GM23338 (cell line): ENCODE results near the gene SYNE1.

Experiments used
- CREB1 ChIP-seq: fragments of 250-450 bp; sonication (Bioruptor Pico); IDR thresholded peaks from 2 replicates; pipeline ENCODE4 v1.5.0; 2020; ENCODE audit warnings: low read depth, mild to moderate bottlenecking, moderate library complexity
- EZH2 ChIP-seq: fragments of 200-600 bp; sonication (generic); IDR thresholded peaks from one replicate; pipeline ENCODE4 v1.8.0; 2017; ENCODE audit warnings: antibody characterized with exemption, mild to moderate bottlenecking, low read depth; ENCODE audit not compliant: unreplicated experiment
- EZH2phosphoT487 ChIP-seq: fragments of 200-600 bp; sonication (generic); IDR thresholded peaks from one replicate; pipeline ENCODE4 v1.8.1; 2018; ENCODE audit warnings: antibody characterized with exemption; ENCODE audit not compliant: unreplicated experiment
- JUNB ChIP-seq: IDR thresholded peaks from one replicate; pipeline ENCODE4 v1.6.1; 2016; ENCODE audit warnings: antibody characterized with exemption; ENCODE audit not compliant: unreplicated experiment
- POLR2AphosphoS5 ChIP-seq: IDR thresholded peaks from 2 replicates; pipeline ENCODE4 v1.6.1; 2016; ENCODE audit warnings: antibody characterized with exemption, low read depth
- STAT1 ChIP-seq: IDR thresholded peaks from one replicate; pipeline ENCODE4 v1.6.1; 2016; ENCODE audit warnings: antibody characterized with exemption; ENCODE audit not compliant: unreplicated experiment
- ZNF331 ChIP-seq: fragments of 250-450 bp; sonication (Bioruptor Pico); IDR thresholded peaks from 2 replicates; pipeline ENCODE4 v1.5.0; 2020; ENCODE audit warnings: low read depth, mild to moderate bottlenecking, moderate library complexity
- TF ChIP-seq, protein P1 (sequence below), 2 experiments: fragments of 200-600 bp in 1 of 2; sonication (generic) in 1 of 2; conservative IDR thresholded peaks; 2 replicates each; pipeline versions ENCODE4 v1.5.1 to v1.6.1; 2016 to 2017; ENCODE audit warnings: antibody characterized with exemption in 2 of 2, low read depth in 2 of 2, mild to moderate bottlenecking in 2 of 2, moderate library complexity in 1 of 2
- TF ChIP-seq, protein P2 (sequence below): IDR thresholded peaks from one replicate; pipeline ENCODE4 v1.6.1; 2018; ENCODE audit warnings: antibody characterized with exemption; ENCODE audit not compliant: unreplicated experiment
- TF ChIP-seq, protein P3 (sequence below): IDR thresholded peaks from 2 replicates; pipeline ENCODE4 v1.6.1; 2016; ENCODE audit warnings: antibody characterized with exemption
- TF ChIP-seq, protein P4 (sequence below): fragments of 250-450 bp; sonication (Bioruptor Pico); IDR thresholded peaks from 2 replicates; pipeline ENCODE4 v1.5.0; 2020; ENCODE audit warnings: mild to moderate bottlenecking, moderate library complexity

DNA sequence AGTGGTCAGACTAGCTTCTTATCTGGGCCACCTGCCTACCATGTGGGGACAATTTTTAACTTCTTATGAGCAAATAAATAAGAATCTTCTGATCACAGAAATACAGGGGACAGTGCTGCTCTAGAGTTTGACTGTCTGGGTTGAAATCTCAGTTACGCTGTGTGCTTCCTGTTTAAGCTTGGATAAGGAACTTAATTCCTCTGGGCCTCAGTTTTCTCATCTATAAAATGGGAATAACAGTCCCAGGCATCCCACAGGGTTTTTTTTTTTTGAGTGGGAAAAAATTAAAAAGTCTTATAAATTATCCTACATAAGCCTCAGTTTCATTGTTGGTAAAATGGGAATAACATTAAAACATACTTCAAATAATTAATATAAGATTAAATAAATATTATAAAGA is 488.8 kb downstream of the SYNE1 start:
- TF ChIP-seq, protein P1, sequence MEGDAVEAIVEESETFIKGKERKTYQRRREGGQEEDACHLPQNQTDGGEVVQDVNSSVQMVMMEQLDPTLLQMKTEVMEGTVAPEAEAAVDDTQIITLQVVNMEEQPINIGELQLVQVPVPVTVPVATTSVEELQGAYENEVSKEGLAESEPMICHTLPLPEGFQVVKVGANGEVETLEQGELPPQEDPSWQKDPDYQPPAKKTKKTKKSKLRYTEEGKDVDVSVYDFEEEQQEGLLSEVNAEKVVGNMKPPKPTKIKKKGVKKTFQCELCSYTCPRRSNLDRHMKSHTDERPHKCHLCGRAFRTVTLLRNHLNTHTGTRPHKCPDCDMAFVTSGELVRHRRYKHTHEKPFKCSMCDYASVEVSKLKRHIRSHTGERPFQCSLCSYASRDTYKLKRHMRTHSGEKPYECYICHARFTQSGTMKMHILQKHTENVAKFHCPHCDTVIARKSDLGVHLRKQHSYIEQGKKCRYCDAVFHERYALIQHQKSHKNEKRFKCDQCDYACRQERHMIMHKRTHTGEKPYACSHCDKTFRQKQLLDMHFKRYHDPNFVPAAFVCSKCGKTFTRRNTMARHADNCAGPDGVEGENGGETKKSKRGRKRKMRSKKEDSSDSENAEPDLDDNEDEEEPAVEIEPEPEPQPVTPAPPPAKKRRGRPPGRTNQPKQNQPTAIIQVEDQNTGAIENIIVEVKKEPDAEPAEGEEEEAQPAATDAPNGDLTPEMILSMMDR (conservative IDR thresholded peaks at IDR 0.05; ENCODE audit: low read depth in 2 of 2): no peak
- TF ChIP-seq, protein P2, sequence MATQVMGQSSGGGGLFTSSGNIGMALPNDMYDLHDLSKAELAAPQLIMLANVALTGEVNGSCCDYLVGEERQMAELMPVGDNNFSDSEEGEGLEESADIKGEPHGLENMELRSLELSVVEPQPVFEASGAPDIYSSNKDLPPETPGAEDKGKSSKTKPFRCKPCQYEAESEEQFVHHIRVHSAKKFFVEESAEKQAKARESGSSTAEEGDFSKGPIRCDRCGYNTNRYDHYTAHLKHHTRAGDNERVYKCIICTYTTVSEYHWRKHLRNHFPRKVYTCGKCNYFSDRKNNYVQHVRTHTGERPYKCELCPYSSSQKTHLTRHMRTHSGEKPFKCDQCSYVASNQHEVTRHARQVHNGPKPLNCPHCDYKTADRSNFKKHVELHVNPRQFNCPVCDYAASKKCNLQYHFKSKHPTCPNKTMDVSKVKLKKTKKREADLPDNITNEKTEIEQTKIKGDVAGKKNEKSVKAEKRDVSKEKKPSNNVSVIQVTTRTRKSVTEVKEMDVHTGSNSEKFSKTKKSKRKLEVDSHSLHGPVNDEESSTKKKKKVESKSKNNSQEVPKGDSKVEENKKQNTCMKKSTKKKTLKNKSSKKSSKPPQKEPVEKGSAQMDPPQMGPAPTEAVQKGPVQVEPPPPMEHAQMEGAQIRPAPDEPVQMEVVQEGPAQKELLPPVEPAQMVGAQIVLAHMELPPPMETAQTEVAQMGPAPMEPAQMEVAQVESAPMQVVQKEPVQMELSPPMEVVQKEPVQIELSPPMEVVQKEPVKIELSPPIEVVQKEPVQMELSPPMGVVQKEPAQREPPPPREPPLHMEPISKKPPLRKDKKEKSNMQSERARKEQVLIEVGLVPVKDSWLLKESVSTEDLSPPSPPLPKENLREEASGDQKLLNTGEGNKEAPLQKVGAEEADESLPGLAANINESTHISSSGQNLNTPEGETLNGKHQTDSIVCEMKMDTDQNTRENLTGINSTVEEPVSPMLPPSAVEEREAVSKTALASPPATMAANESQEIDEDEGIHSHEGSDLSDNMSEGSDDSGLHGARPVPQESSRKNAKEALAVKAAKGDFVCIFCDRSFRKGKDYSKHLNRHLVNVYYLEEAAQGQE: no peak
- TF ChIP-seq POLR2AphosphoS5 (no peak), CREB1 (CRISPR knock-in tag) (no peak), EZH2 (no peak), EZH2phosphoT487 (no peak), JUNB (no peak), STAT1 (no peak), ZNF331 (CRISPR knock-in tag) (no peak)
- TF ChIP-seq, protein P3, sequence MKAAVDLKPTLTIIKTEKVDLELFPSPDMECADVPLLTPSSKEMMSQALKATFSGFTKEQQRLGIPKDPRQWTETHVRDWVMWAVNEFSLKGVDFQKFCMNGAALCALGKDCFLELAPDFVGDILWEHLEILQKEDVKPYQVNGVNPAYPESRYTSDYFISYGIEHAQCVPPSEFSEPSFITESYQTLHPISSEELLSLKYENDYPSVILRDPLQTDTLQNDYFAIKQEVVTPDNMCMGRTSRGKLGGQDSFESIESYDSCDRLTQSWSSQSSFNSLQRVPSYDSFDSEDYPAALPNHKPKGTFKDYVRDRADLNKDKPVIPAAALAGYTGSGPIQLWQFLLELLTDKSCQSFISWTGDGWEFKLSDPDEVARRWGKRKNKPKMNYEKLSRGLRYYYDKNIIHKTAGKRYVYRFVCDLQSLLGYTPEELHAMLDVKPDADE: no peak
- TF ChIP-seq, protein P4, sequence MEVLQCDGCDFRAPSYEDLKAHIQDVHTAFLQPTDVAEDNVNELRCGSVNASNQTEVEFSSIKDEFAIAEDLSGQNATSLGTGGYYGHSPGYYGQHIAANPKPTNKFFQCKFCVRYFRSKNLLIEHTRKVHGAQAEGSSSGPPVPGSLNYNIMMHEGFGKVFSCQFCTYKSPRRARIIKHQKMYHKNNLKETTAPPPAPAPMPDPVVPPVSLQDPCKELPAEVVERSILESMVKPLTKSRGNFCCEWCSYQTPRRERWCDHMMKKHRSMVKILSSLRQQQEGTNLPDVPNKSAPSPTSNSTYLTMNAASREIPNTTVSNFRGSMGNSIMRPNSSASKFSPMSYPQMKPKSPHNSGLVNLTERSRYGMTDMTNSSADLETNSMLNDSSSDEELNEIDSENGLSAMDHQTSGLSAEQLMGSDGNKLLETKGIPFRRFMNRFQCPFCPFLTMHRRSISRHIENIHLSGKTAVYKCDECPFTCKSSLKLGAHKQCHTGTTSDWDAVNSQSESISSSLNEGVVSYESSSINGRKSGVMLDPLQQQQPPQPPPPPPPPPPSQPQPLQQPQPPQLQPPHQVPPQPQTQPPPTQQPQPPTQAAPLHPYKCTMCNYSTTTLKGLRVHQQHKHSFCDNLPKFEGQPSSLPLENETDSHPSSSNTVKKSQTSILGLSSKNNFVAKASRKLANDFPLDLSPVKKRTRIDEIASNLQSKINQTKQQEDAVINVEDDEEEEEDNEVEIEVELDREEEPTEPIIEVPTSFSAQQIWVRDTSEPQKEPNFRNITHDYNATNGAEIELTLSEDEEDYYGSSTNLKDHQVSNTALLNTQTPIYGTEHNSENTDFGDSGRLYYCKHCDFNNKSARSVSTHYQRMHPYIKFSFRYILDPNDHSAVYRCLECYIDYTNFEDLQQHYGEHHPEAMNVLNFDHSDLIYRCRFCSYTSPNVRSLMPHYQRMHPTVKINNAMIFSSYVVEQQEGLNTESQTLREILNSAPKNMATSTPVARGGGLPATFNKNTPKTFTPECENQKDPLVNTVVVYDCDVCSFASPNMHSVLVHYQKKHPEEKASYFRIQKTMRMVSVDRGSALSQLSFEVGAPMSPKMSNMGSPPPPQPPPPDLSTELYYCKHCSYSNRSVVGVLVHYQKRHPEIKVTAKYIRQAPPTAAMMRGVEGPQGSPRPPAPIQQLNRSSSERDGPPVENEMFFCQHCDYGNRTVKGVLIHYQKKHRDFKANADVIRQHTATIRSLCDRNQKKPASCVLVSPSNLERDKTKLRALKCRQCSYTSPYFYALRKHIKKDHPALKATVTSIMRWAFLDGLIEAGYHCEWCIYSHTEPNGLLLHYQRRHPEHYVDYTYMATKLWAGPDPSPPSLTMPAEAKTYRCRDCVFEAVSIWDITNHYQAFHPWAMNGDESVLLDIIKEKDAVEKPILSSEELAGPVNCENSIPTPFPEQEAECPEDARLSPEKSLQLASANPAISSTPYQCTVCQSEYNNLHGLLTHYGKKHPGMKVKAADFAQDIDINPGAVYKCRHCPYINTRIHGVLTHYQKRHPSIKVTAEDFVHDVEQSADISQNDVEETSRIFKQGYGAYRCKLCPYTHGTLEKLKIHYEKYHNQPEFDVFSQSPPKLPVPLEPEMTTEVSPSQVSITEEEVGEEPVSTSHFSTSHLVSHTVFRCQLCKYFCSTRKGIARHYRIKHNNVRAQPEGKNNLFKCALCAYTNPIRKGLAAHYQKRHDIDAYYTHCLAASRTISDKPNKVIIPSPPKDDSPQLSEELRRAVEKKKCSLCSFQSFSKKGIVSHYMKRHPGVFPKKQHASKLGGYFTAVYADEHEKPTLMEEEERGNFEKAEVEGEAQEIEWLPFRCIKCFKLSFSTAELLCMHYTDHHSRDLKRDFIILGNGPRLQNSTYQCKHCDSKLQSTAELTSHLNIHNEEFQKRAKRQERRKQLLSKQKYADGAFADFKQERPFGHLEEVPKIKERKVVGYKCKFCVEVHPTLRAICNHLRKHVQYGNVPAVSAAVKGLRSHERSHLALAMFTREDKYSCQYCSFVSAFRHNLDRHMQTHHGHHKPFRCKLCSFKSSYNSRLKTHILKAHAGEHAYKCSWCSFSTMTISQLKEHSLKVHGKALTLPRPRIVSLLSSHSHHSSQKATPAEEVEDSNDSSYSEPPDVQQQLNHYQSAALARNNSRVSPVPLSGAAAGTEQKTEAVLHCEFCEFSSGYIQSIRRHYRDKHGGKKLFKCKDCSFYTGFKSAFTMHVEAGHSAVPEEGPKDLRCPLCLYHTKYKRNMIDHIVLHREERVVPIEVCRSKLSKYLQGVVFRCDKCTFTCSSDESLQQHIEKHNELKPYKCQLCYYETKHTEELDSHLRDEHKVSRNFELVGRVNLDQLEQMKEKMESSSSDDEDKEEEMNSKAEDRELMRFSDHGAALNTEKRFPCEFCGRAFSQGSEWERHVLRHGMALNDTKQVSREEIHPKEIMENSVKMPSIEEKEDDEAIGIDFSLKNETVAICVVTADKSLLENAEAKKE (CRISPR knock-in tag): no peak
